Neural cell (in vitro differentiated cells): ENCODE results near the gene PLEKHN1.

Experiments used
- EP300 ChIP-seq: fragments of 450-650 bp; conservative IDR thresholded peaks from 2 replicates; pipeline ENCODE4 v1.6.1; 2014; ENCODE audit warnings: antibody characterized with exemption, mild to moderate bottlenecking, moderate library complexity; ENCODE audit not compliant: poor library complexity, severe bottlenecking
- EZH2 ChIP-seq: fragments of 200-600, 300-800 bp; shearing (Covaris generic), sonication (generic); IDR thresholded peaks from 2 replicates; pipeline ENCODE4 v1.6.1; 2014; ENCODE audit warnings: antibody characterized with exemption, low read length, borderline replicate concordance, mild to moderate bottlenecking; ENCODE audit not compliant: insufficient read depth, poor library complexity, severe bottlenecking
- POLR2AphosphoS5 ChIP-seq: IDR thresholded peaks from 2 replicates; pipeline ENCODE4 v1.6.1; 2012
- RAD21 ChIP-seq: fragments of 450-650 bp; conservative IDR thresholded peaks from 2 replicates; pipeline ENCODE4 v1.6.1; 2014; ENCODE audit warnings: antibody characterized with exemption, mild to moderate bottlenecking, moderate library complexity
- SMC3 ChIP-seq: fragments of 450-650 bp; conservative IDR thresholded peaks from 2 replicates; pipeline ENCODE4 v1.6.1; 2014; ENCODE audit warnings: antibody characterized with exemption, mild to moderate bottlenecking, moderate library complexity; ENCODE audit not compliant: poor library complexity
- TAF1 ChIP-seq: IDR thresholded peaks from 2 replicates; pipeline ENCODE4 v1.6.1; 2012; ENCODE audit warnings: low read depth
- TF ChIP-seq, protein P1 (sequence below): fragments of 450-650 bp; IDR thresholded peaks from 2 replicates; pipeline ENCODE4 v1.5.1; 2014; ENCODE audit warnings: antibody characterized with exemption, mild to moderate bottlenecking, moderate library complexity; ENCODE audit not compliant: poor library complexity, severe bottlenecking
- TF ChIP-seq, protein P2 (sequence below): IDR thresholded peaks from 2 replicates; pipeline ENCODE4 v1.6.1; 2012; ENCODE audit warnings: borderline replicate concordance

DNA sequence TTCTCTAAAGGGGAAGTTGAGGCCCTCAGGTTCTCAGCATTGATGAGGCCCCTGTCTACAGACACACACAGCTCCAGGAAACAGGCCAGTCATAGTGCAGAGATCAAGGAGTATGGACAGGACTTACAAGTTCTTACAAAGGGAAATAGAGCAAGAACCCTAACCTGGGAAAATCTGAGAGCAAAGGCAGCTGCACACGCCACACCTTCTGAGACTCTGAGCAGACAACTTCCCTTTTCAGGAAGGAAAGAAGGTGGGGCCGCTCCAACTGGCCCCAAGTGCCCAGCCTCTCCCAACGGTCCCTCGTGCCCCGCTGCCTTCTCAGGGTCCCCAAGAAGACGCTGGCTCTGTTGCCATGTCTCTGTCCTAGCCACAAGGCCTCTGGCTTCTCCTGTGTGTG lies 10.8 kb upstream of the PLEKHN1 start:
- TF ChIP-seq, protein P1, sequence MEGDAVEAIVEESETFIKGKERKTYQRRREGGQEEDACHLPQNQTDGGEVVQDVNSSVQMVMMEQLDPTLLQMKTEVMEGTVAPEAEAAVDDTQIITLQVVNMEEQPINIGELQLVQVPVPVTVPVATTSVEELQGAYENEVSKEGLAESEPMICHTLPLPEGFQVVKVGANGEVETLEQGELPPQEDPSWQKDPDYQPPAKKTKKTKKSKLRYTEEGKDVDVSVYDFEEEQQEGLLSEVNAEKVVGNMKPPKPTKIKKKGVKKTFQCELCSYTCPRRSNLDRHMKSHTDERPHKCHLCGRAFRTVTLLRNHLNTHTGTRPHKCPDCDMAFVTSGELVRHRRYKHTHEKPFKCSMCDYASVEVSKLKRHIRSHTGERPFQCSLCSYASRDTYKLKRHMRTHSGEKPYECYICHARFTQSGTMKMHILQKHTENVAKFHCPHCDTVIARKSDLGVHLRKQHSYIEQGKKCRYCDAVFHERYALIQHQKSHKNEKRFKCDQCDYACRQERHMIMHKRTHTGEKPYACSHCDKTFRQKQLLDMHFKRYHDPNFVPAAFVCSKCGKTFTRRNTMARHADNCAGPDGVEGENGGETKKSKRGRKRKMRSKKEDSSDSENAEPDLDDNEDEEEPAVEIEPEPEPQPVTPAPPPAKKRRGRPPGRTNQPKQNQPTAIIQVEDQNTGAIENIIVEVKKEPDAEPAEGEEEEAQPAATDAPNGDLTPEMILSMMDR, result no peak
- no peak for TF ChIP-seq EP300
- no peak for TF ChIP-seq POLR2AphosphoS5
- TF ChIP-seq, protein P2, sequence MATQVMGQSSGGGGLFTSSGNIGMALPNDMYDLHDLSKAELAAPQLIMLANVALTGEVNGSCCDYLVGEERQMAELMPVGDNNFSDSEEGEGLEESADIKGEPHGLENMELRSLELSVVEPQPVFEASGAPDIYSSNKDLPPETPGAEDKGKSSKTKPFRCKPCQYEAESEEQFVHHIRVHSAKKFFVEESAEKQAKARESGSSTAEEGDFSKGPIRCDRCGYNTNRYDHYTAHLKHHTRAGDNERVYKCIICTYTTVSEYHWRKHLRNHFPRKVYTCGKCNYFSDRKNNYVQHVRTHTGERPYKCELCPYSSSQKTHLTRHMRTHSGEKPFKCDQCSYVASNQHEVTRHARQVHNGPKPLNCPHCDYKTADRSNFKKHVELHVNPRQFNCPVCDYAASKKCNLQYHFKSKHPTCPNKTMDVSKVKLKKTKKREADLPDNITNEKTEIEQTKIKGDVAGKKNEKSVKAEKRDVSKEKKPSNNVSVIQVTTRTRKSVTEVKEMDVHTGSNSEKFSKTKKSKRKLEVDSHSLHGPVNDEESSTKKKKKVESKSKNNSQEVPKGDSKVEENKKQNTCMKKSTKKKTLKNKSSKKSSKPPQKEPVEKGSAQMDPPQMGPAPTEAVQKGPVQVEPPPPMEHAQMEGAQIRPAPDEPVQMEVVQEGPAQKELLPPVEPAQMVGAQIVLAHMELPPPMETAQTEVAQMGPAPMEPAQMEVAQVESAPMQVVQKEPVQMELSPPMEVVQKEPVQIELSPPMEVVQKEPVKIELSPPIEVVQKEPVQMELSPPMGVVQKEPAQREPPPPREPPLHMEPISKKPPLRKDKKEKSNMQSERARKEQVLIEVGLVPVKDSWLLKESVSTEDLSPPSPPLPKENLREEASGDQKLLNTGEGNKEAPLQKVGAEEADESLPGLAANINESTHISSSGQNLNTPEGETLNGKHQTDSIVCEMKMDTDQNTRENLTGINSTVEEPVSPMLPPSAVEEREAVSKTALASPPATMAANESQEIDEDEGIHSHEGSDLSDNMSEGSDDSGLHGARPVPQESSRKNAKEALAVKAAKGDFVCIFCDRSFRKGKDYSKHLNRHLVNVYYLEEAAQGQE, result no peak
- TF ChIP-seq TAF1, result no peak
- TF ChIP-seq EZH2, result no peak
- TF ChIP-seq RAD21, result no peak
- TF ChIP-seq SMC3, result no peak
